Activated B cell treated with CpG ODN at 0.5 μM for 24 hours (primary cell): ENCODE data around the gene ANKMY1. TPM values are rescaled to one million over a fixed set of nuclear protein-coding genes. Genes with fewer than 3 reads are reported as not detected.

ENCODE experiments used
- ATAC-seq: fragments of 200-7000 bp; cut with Tn5 transposase; one replicate; pipeline ENCODE4 v1.10.0; 2021; ENCODE audit warnings: low read depth, mild to moderate bottlenecking, moderate library complexity
- CTCF ChIA-PET: fragments of 350-600 bp; sonication (Branson Sonifier 250); formaldehyde crosslinking; loops from one replicate; lab custom pipeline; 2021; ENCODE audit warnings: antibody characterized with exemption; lab: Charles Lee
- POLR2A ChIA-PET: fragments of 350-600 bp; sonication (Branson Sonifier 250); formaldehyde crosslinking; loops from one replicate; lab custom pipeline; 2021; ENCODE audit warnings: antibody characterized with exemption; lab: Charles Lee
- DNase-seq: peaks from one replicate; pipeline ENCODE4 v3.0.0; 2022
- H3K27ac Mint-ChIP-seq: one replicate; pipeline ENCODE4 v1.8.0; 2020; ENCODE audit warnings: mixed read lengths
- H3K27me3 Mint-ChIP-seq: one replicate; pipeline ENCODE4 v1.8.0; 2021; ENCODE audit warnings: mixed read lengths
- H3K36me3 Mint-ChIP-seq: one replicate; pipeline ENCODE4 v1.8.0; 2021; ENCODE audit warnings: low read depth, mixed read lengths
- H3K4me1 Mint-ChIP-seq: one replicate; pipeline ENCODE4 v1.8.0; 2021; ENCODE audit warnings: mixed read lengths
- H3K4me3 Mint-ChIP-seq: one replicate; pipeline ENCODE4 v1.8.0; 2020; ENCODE audit warnings: mild to moderate bottlenecking, mixed read lengths
- H3K9me3 Mint-ChIP-seq: one replicate; pipeline ENCODE4 v1.8.0; 2020; ENCODE audit warnings: mixed read lengths
- intact Hi-C: fragments of 100-400 bp; cut with micrococcal nuclease; formaldehyde crosslinking; loops from one replicate; pipeline ENCODE4 v1.15.1; 2024
- total RNA-seq: library from RNA; stranded (reverse); gene quantifications from 2 replicates; pipeline ENCODE4 v1.2.3, GENCODE V29; 2022
- TF ChIP-seq, protein P1 (sequence below): fragments of 200-600 bp; IDR thresholded peaks from one replicate; pipeline ENCODE4 v1.8.0; 2022; ENCODE audit warnings: antibody characterized with exemption, mild to moderate bottlenecking

The ANKMY1 gene
- total RNA-seq, 1 donor from 2014 or later = 40.4 TPM

DNA sequence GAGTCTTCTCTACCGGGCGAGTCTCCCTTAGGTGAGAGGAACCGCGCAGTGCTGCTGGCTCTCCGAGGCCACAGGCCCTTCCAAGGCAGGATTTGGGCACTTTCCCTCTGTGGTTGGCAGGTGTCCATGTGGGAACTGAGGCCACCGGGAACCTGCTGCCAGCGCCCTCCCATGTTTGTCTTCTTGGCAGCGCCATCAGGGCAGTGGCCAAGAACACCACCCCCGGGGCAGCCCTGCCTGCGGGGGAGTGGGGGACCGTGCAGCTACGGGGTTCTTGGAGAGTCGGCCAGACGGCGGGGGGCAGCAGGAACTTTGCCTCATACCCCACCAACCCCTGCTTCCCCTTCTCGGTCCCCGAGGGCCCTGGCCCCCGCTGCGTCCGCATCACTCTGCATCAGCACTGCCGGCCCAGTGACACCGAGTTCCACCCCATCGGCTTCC lies 38.7 kb upstream of the ANKMY1 start:
- CTCF ChIA-PET = no interaction called here
- TF ChIP-seq, protein P1, sequence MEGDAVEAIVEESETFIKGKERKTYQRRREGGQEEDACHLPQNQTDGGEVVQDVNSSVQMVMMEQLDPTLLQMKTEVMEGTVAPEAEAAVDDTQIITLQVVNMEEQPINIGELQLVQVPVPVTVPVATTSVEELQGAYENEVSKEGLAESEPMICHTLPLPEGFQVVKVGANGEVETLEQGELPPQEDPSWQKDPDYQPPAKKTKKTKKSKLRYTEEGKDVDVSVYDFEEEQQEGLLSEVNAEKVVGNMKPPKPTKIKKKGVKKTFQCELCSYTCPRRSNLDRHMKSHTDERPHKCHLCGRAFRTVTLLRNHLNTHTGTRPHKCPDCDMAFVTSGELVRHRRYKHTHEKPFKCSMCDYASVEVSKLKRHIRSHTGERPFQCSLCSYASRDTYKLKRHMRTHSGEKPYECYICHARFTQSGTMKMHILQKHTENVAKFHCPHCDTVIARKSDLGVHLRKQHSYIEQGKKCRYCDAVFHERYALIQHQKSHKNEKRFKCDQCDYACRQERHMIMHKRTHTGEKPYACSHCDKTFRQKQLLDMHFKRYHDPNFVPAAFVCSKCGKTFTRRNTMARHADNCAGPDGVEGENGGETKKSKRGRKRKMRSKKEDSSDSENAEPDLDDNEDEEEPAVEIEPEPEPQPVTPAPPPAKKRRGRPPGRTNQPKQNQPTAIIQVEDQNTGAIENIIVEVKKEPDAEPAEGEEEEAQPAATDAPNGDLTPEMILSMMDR = no peak
- intact Hi-C loops = no loop called here
- POLR2A ChIA-PET = interaction anchor here (0.9 kb wide), 1 partner anchor 31 kb away, joined by 3 read pairs; no protein-coding TSS in a partner anchor
- Mint-ChIP-seq H3K4me1 (no peaks in the 10 kb centered on the region), H3K27ac (no peak overlapping the region), H3K36me3 (peaks cover 42% of the 10 kb centered on the region), H3K4me3 (no peak overlapping the region), H3K27me3 (no peaks in the 10 kb centered on the region), H3K9me3 (no peaks in the 10 kb centered on the region)
- DNase-seq (no peak), ATAC-seq (no peak)

- POLR2A ChIA-PET = interaction anchor here (0.9 kb wide), 1 partner anchor 30 kb away, joined by 3 read pairs; no protein-coding TSS in a partner anchor
- Mint-ChIP-seq H3K9me3 (no peaks in the 10 kb centered on the region), H3K4me1 (no peaks in the 10 kb centered on the region), H3K4me3 (no peak overlapping the region), H3K36me3 (peaks cover 43% of the 10 kb centered on the region), H3K27me3 (no peaks in the 10 kb centered on the region), H3K27ac (no peak overlapping the region)
- intact Hi-C loops = no loop called here
- CTCF ChIA-PET = no interaction called here
- ATAC-seq (no peak), DNase-seq (no peak)
- TF ChIP-seq, protein P1 = no peak
Measured at GRCh38 chr2:240596080-240596460, 38.3 kb upstream of the ANKMY1 start.

DNA sequence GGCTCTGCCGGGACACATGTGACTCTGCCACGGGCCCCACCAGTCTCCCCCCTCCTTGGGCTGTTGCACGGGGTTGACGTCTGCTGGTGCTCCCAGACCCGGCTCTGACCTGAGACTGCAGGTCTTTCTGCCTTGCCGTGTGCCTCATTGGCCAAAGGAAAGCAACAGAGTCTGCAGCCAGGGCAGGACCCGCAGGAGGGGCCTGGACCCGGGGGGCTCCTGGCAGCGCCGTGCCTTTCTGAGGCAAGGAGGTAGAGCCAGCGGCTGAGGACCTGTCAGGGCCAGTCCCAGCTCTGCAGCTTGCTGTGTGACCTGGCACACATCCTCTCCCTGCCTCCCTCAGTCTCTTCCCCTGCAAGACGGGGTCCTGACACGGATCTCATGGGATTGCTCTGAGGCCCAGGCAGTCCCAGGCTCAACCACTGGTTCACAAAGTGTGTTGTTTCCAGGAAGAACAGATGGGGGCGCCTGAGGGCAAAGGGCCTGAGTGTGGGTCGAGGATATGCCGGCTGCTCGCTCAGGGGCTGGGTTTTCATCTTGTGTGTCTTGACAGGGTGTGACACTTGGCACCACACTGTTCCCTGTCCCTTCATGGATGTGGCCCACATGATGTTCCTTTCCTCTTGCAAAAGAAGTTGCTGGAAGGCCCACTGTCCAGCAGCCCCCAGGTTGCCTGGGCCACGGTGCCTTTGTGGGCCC lies 37.7 kb upstream of the ANKMY1 start:
- TF ChIP-seq, protein P1 = no peak
- Mint-ChIP-seq H3K9me3 (no peaks in the 10 kb centered on the region), H3K27me3 (no peaks in the 10 kb centered on the region), H3K27ac (no peak overlapping the region), H3K4me3 (no peak overlapping the region), H3K4me1 (no peaks in the 10 kb centered on the region), H3K36me3 (peaks cover 45% of the 10 kb centered on the region)
- intact Hi-C loops = no loop called here
- ChIA-PET CTCF (no interaction called here), POLR2A (interaction anchor here (0.9 kb wide), 1 partner anchor 30 kb away, joined by 3 read pairs; no protein-coding TSS in a partner anchor)
- ATAC-seq = no peak
- no peak for DNase-seq

DNA sequence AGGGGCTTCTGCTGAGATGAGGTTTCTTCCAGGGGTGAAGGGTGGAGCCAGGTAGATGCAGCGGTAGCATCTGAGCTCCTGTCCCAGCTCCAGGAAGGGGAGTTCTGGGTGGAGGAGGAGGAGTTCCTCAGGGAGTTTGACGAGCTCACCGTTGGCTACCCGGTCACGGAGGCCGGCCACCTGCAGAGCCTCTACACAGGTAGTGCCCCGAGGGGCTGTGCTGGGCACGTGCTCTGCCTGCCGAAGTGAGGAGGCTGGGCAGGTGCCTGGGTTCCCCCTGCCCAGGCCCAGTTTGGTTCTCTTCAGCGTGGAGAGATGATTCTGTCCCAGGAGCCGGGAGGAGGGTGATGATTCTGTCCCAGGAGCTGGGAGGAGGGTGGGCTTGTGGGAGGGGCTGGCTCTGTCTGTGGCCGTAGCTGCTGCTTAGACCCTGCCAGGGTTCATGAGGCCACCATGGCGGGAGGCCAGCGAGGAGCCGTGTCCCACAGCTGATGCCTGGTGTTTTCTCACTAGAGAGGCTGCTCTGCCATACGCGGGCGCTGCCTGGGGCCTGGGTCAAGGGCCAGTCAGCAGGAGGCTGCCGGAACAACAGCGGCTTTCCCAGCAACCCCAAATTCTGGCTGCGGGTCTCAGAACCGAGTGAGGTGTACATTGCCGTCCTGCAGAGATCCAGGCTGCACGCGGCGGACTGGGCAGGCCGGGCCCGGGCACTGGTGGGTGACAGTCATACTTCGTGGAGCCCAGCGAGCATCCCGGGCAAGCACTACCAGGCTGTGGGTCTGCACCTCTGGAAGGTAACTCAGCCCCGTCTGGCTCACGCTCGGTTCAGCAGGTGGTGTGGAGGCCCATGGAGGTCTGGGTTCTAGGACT lies 37.0 kb upstream of the ANKMY1 start:
- TF ChIP-seq, protein P1 = no peak
- H3K9me3 Mint-ChIP-seq = no peaks in the 10 kb centered on the region
- H3K27me3 Mint-ChIP-seq = no peaks in the 10 kb centered on the region
- intact Hi-C loops = no loop called here
- ChIA-PET POLR2A (no interaction called here), CTCF (no interaction called here)
- H3K27ac Mint-ChIP-seq = no peak overlapping the region
- no peaks in the 10 kb centered on the region for H3K4me1 Mint-ChIP-seq
- DNase-seq (no peak), ATAC-seq (no peak)
- H3K36me3 Mint-ChIP-seq = peaks cover 44% of the 10 kb centered on the region
- H3K4me3 Mint-ChIP-seq = no peak overlapping the region
